Measurements from ENCODE around the gene PELI2. TPM values are rescaled to one million over a fixed set of nuclear protein-coding genes. Genes with fewer than 3 reads are reported as not detected.

The PELI2 gene
- total RNA-seq, 3 donors from 2014 or later (not counting 1 experiment from before 2014, with no cell fraction given) = 16.4 to 25.0 (median 24.9) TPM

DNA sequence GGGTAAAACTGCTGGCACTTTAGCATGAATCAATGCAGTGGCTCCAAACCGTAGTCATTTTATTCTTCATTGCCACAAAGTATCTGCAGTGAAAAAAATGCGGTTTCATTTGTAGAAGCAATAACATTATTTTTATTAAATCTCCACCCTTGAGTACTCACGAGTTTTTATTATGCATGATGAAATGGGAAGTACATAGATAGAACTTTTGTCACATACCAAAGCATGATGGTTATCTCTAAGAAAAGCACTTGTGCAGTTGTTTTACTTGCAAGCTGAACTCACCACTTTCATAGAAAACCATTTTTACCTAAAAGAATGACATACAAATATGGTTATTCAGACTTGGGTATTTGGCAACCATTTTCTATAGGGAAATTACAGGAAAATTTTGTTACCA lies 90.3 kb downstream of the PELI2 start:
- Histone ChIP-seq H3K9me3 (ENCODE audit: control insufficient read depth, insufficient read depth, low read length) (no peaks in the 10 kb centered on the region), H3K36me3 (ENCODE audit: control insufficient read depth, insufficient read depth, low read length) (no peaks in the 10 kb centered on the region), H3K4me1 (ENCODE audit: control insufficient read depth, insufficient read depth, low read length) (peaks cover 9% of the 10 kb centered on the region), H3K27ac (ENCODE audit: low read length) (no peak overlapping the region), H3K27me3 (ENCODE audit: control insufficient read depth, insufficient read depth, low read length) (no peaks in the 10 kb centered on the region), H3K4me3 (ENCODE audit: low read length) (no peak overlapping the region)
- H3K27ac Mint-ChIP-seq = no peak overlapping the region
- DNase-seq (no peak), ATAC-seq (no peak)
- TF ChIP-seq, protein P1, sequence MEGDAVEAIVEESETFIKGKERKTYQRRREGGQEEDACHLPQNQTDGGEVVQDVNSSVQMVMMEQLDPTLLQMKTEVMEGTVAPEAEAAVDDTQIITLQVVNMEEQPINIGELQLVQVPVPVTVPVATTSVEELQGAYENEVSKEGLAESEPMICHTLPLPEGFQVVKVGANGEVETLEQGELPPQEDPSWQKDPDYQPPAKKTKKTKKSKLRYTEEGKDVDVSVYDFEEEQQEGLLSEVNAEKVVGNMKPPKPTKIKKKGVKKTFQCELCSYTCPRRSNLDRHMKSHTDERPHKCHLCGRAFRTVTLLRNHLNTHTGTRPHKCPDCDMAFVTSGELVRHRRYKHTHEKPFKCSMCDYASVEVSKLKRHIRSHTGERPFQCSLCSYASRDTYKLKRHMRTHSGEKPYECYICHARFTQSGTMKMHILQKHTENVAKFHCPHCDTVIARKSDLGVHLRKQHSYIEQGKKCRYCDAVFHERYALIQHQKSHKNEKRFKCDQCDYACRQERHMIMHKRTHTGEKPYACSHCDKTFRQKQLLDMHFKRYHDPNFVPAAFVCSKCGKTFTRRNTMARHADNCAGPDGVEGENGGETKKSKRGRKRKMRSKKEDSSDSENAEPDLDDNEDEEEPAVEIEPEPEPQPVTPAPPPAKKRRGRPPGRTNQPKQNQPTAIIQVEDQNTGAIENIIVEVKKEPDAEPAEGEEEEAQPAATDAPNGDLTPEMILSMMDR (IDR thresholded peaks at IDR 0.05) = no peak
- no peak overlapping the region for H3K4me3 Mint-ChIP-seq
- no peaks in the 10 kb centered on the region for H3K27me3 Mint-ChIP-seq (ENCODE audit: low read depth in 2 of 2)
- WGBS (ENCODE audit: insufficient coverage) = 86% methylated on average over 1 of the region's 3 CpGs
- H3K9me3 Mint-ChIP-seq = no peaks in the 10 kb centered on the region
- no peaks in the 10 kb centered on the region for H3K36me3 Mint-ChIP-seq
- intact Hi-C loops (cut with micrococcal nuclease) = no loop called here
- peaks cover 34 to 37% of the 10 kb centered on the region in 2 donors for H3K4me1 Mint-ChIP-seq

DNA sequence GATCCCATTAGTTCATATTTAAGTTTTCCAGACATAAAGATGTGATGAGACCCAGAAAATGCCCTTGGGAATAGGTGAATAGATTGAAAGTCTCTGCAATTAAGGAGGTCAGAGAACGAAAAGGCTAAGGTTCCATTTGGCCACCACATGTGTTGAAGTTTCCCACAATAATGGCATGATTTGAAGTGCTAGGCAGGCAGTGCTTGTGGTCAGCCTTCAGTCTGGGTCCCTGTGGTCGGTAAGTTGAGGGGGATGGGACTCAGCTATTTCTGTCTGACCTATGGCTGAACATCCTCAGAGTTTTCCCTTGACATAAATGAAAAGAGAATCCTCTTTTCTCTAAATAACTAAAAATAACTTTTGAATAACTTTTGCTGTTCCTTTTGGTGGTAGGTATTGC lies 92.4 kb downstream of the PELI2 start:
- Histone ChIP-seq H3K9me3 (ENCODE audit: control insufficient read depth, insufficient read depth, low read length) (no peaks in the 10 kb centered on the region), H3K4me3 (ENCODE audit: low read length) (no peak overlapping the region), H3K27me3 (ENCODE audit: control insufficient read depth, insufficient read depth, low read length) (no peaks in the 10 kb centered on the region), H3K4me1 (ENCODE audit: control insufficient read depth, insufficient read depth, low read length) (peaks cover 9% of the 10 kb centered on the region), H3K27ac (ENCODE audit: low read length) (no peak overlapping the region), H3K36me3 (ENCODE audit: control insufficient read depth, insufficient read depth, low read length) (no peaks in the 10 kb centered on the region)
- no peaks in the 10 kb centered on the region for H3K36me3 Mint-ChIP-seq
- intact Hi-C loops (cut with micrococcal nuclease) = no loop called here
- no peaks in the 10 kb centered on the region for H3K27me3 Mint-ChIP-seq (ENCODE audit: low read depth in 2 of 2)
- WGBS (ENCODE audit: insufficient coverage) = 42% methylated on average over 2 of the region's 2 CpGs
- DNase-seq = no peak
- H3K4me1 Mint-ChIP-seq = peaks cover 37 to 42% of the 10 kb centered on the region in 2 donors
- no peak overlapping the region for H3K4me3 Mint-ChIP-seq
- H3K27ac Mint-ChIP-seq = no peak overlapping the region
- peak in 2 of 3 donors; percentile 14 to 53 for ATAC-seq
- TF ChIP-seq, protein P1 (IDR thresholded peaks at IDR 0.05) = no peak
- no peaks in the 10 kb centered on the region for H3K9me3 Mint-ChIP-seq

DNA sequence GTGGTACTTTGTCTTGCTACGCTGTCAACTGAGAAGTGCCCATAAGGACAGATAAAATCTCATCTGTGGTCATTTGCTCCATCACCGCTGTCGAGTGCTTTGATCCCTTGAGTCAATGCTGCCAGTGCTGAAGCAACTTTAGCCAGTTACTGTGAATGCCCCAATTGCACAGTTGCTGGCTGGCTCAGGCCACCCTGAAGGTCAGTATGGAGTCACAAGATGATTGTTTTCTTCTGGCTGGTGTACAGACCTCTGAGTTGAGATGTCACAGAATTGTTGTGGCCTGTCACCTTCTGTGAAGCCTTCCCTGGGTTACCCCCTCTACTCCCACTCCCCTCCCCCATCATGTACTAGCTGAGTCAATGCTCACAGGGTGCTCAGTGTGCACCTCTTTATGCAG lies 92.9 kb downstream of the PELI2 start:
- TF ChIP-seq, protein P1 (IDR thresholded peaks at IDR 0.05) = no peak
- no peak overlapping the region for H3K4me3 Mint-ChIP-seq
- no peaks in the 10 kb centered on the region for H3K9me3 Mint-ChIP-seq
- H3K36me3 ChIP-seq (ENCODE audit: control insufficient read depth, insufficient read depth, low read length) = no peaks in the 10 kb centered on the region
- no peak overlapping the region for H3K27ac Mint-ChIP-seq
- H3K4me1 Mint-ChIP-seq = peaks cover 39 to 42% of the 10 kb centered on the region in 2 donors
- no peak for DNase-seq
- no peaks in the 10 kb centered on the region for H3K27me3 ChIP-seq (ENCODE audit: control insufficient read depth, insufficient read depth, low read length)
- H3K36me3 Mint-ChIP-seq = no peaks in the 10 kb centered on the region
- WGBS (ENCODE audit: insufficient coverage) = 42% methylated on average over 3 of the region's 3 CpGs
- H3K4me1 ChIP-seq (ENCODE audit: control insufficient read depth, insufficient read depth, low read length) = peaks cover 9% of the 10 kb centered on the region
- no peak overlapping the region for H3K4me3 ChIP-seq (ENCODE audit: low read length)
- H3K27ac ChIP-seq (ENCODE audit: low read length) = no peak overlapping the region
- intact Hi-C loops (cut with micrococcal nuclease) = no loop called here
- no peaks in the 10 kb centered on the region for H3K9me3 ChIP-seq (ENCODE audit: control insufficient read depth, insufficient read depth, low read length)
- ATAC-seq = peak; percentile 66 to 89 (median 83)
- no peaks in the 10 kb centered on the region for H3K27me3 Mint-ChIP-seq (ENCODE audit: low read depth in 2 of 2)

DNA sequence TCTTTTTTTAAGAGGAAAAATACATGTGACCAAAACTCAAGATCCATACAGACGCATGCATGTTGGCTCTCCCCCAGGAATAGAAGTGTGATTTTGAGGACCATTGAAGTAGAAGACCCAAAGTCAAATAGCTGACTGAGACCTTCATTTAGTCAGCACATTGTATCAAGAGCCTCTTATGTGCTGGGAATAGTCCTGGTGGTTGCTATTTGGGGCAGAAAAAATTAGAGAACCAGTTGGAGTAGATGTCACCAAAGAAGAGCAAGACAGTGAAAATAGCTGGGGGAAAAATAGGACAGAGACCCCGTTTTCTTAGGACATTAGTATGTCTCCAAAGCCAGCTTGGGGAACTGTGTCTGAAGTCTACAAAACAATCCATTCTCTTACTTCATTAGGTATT lies 93.6 kb downstream of the PELI2 start:
- TF ChIP-seq, protein P1 (IDR thresholded peaks at IDR 0.05) = no peak
- ATAC-seq = no peak

More for the DNA sequence above, 93.6 kb downstream of the PELI2 start:
- no peak overlapping the region for H3K27ac ChIP-seq (ENCODE audit: low read length)
- no peak overlapping the region for H3K4me3 ChIP-seq (ENCODE audit: low read length)
- H3K27me3 Mint-ChIP-seq (ENCODE audit: low read depth in 2 of 2) = no peaks in the 10 kb centered on the region
- no peak for DNase-seq
- peaks cover 42 to 44% of the 10 kb centered on the region in 2 donors for H3K4me1 Mint-ChIP-seq
- WGBS (ENCODE audit: insufficient coverage) = 86% methylated on average over 2 of the region's 2 CpGs
- no peak overlapping the region for H3K27ac Mint-ChIP-seq
- no peaks in the 10 kb centered on the region for H3K36me3 ChIP-seq (ENCODE audit: control insufficient read depth, insufficient read depth, low read length)
- no peak overlapping the region for H3K4me3 Mint-ChIP-seq
- no peaks in the 10 kb centered on the region for H3K9me3 ChIP-seq (ENCODE audit: control insufficient read depth, insufficient read depth, low read length)
- no peaks in the 10 kb centered on the region for H3K9me3 Mint-ChIP-seq
- H3K36me3 Mint-ChIP-seq = no peaks in the 10 kb centered on the region
- intact Hi-C loops (cut with micrococcal nuclease) = no loop called here
- peaks cover 9% of the 10 kb centered on the region for H3K4me1 ChIP-seq (ENCODE audit: control insufficient read depth, insufficient read depth, low read length)
- no peaks in the 10 kb centered on the region for H3K27me3 ChIP-seq (ENCODE audit: control insufficient read depth, insufficient read depth, low read length)
